HG03159 (cell line): Measurements from ENCODE around the gene CAMK2N2.

Source experiments
- ATAC-seq: cut with Tn5 transposase; IDR thresholded peaks from one replicate; pipeline ENCODE4 v1.9.1; 2021; ENCODE audit warnings: mild to moderate bottlenecking, moderate library complexity; ENCODE audit not compliant: unreplicated experiment

The CAMK2N2 gene

DNA sequence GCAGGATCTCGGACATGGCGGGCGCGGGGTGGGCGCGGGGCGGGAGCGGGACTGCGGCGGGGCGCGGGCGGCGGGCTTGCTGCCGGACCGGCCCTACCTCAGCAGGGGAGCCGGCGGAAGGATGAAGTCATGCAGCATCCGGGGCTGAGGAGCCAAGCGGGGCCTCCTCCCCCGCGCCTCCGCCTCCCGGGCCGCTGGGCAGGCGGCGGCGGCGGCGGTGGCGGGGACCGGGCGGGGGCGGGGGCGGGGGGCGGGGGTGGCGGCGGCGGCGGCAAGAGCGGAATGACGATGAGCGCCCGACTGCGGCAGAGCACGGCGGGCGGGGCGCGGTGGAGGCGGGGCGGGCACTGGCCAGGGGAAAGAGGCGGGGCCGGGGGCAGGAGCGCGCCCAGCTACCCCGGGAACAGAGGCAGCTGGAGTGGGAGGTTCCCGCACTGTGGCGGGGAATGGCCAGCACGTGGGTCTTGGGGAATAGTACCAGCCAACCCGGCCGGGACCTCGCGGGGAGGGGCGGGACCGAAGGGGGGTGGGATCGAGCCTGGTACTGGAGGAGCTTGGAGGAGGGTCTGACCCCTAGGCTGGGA, at the start of gene CAMK2N2:
Gene CAMK2N2 (minus strand): TSS at position 284 of the 584 bp plus-strand sequence. CDS start 268 bp downstream, at position 16.
- no peak for ATAC-seq

GRCh38 chr3:184308744-184309143, 47.4 kb upstream of the CAMK2N2 start:
- no peak for ATAC-seq

GRCh38 chr3:184307915-184308314, 46.6 kb upstream of the CAMK2N2 start:
- no peak for ATAC-seq

DNA sequence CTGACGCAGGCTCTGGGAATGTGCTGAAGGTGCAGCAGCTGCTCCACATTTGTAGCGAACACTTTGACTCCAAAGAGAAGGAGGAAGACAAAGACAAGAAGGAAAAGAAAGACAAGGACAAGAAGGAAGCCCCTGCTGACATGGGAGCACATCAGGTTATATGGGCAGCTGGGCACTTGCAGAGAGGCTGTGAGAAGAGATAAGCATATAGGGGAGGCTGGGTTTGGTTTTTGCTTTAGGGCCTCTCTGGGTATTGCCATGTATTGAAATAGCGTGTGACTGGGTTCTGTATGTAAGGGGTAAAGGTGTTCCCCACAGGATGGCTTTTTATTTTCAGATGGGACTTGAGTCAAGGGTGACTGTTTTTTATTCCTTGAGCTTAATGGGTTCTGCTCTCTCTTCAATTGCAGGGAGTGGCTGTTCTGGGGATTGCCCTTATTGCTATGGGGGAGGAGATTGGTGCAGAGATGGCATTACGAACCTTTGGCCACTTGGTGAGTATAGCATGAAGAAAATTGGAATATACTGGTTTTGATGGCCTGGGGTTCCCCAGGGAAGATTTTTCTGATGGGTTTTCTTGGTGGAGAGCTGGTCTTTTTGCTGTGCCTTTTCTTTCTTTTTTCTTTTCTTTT, 45.1 kb upstream of the CAMK2N2 start:
- ATAC-seq = no peak

GRCh38 chr3:184305577-184305976, 44.2 kb upstream of the CAMK2N2 start:
- ATAC-seq = no peak

DNA sequence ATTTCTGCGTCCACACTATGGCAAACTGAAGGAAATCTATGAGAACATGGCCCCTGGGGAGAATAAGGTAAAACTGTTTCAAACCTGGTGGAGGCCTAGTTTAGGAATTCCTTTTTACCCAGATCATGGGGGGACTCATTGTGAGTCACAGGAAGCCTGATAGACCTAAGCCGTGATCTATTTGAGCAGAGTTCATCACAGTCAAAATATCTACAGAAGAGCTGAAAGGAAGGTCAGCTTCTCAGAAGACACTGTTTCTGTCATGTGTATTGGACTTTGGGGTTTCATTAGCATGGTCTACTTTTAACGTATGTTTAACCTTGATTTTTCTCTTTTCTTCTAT, 39.0 kb upstream of the CAMK2N2 start:
- ATAC-seq = no peak

GRCh38 chr3:184299488-184300377, 38.4 kb upstream of the CAMK2N2 start:
- ATAC-seq = no peak

DNA sequence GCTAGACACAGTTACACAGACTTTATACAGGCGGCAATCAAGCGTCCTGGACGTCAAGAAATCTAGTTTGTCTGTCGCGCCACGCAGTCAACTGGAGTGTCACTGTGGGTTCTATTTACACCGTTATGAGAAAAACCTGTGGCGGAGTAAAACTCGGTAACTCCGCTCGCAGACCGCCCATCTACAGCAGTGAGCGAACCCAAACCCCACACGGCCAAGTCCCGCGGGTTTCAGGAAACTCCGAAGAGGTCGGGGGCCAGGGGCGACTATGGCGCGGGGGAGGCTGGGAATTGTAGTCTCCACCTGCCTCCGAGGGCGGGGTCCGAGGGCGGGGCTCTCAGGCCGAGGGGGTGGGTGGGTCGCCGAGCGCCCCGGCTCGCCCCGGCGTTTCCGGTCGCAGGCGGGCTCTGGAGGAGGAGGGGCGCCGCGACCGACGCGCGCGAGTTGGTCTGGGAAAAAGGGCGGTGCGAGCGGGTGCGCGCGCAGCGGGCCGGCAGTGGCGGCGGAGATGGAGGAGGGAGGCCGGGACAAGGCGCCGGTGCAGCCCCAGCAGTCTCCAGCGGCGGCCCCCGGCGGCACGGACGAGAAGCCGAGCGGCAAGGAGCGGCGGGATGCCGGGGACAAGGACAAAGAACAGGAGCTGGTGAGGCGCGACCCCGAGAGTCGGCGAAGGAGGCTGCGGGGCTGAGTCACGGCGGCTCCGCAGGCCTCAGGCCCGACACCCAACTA, 37.6 kb upstream of the CAMK2N2 start, which contains the start of gene PSMD2:
Gene PSMD2 (plus strand): TSS at position 483 of the 729 bp plus-strand sequence. CDS start 26 bp downstream, at position 509.
- ATAC-seq = peak; percentile 89

GRCh38 chr3:184296616-184297015, 35.3 kb upstream of the CAMK2N2 start:
- ATAC-seq = no peak

GRCh38 chr3:184295771-184296170, 34.4 kb upstream of the CAMK2N2 start:
- no peak for ATAC-seq

DNA sequence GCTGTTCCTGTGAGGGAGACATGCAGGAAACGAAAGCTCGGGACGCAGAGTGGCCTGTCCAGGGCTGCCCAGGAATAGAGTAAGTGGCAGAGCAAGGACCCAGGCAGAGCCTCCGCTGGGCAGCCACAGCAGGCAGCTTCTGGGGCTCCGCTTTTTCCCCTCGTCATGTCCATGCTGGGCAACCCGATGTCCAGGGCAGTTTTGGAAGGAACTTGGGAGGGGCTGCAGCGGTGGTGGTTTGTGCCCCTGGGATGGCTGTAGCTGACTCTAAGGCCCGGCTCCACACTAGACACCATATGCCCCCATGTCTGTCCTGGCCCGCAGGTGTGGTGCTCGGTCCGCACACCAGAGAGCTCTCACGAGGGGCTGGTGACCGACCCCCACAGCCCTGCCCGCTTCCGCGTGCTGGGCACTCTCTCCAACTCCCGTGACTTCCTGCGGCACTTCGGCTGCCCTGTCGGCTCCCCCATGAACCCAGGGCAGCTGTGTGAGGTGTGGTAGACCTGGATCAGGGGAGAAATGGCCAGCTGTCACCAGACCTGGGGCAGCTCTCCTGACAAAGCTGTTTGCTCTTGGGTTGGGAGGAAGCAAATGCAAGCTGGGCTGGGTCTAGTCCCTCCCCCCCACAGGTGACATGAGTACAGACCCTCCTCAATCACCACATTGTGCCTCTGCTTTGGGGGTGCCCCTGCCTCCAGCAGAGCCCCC, 30.5 kb upstream of the CAMK2N2 start:
- no peak for ATAC-seq

DNA sequence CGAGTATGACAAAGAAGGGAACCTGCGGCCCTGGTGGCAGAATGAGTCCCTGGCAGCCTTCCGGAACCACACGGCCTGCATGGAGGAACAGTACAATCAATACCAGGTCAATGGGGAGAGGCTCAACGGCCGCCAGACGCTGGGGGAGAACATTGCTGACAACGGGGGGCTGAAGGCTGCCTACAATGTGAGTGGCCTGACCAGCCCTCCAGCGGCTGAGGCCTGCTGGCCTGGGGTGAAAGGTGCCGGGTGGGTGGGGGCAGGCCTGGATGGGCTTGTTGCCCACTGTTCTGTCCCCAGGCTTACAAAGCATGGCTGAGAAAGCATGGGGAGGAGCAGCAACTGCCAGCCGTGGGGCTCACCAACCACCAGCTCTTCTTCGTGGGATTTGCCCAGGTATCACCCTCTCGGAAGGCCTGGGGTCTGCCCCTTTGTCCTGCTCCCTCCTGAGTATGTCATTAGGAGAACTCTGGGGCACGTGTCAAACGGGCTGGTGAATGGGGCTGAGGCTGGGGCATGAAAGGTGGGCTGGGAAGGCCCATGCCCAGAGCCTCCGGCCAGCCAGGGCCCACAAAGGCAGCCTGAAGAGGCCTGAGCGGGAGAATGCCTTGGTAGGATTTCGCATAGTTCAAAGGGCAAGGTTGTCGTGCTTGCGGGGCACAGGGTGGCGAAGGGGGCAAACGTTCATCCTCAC, 29.8 kb upstream of the CAMK2N2 start:
- no peak for ATAC-seq

DNA sequence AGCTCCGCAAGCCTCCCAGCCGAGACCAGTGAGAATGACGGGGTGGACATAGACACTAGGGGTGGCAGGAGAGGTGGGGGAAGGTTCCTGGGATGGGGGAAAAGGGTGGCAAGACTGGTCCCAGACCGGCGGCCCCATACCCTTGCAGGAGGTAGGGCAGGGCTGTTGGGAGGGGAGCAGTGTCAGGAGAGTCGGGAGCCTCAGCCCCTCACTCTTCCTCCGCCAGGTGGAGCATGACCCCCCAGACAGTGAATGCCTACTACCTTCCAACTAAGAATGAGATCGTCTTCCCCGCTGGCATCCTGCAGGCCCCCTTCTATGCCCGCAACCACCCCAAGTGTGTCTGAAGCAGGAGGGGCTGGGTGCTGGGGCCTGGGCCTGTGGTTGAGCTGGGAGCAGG, 29.0 kb upstream of the CAMK2N2 start:
- ATAC-seq = no peak

DNA sequence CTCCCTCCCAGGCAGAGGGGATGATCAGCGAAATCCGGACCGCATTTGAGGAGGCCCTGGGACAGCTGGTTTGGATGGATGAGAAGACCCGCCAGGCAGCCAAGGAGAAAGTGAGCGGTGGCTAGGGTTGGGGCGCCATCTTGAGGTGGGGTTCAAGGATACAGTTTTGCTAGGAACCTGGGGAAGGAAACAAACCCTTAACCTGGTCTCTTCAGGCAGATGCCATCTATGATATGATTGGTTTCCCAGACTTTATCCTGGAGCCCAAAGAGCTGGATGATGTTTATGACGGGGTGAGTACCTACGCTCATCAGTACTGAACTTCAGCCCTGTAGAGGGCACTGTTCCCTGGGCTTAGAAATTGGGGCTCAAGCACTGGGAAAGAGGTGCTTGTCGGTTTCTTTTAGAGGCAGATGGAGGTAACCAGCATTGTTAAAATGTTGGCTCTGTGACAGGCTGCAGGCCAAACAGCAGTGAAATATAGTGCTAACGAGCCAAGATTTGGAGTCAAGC, 28.1 kb upstream of the CAMK2N2 start:
- ATAC-seq = no peak

DNA sequence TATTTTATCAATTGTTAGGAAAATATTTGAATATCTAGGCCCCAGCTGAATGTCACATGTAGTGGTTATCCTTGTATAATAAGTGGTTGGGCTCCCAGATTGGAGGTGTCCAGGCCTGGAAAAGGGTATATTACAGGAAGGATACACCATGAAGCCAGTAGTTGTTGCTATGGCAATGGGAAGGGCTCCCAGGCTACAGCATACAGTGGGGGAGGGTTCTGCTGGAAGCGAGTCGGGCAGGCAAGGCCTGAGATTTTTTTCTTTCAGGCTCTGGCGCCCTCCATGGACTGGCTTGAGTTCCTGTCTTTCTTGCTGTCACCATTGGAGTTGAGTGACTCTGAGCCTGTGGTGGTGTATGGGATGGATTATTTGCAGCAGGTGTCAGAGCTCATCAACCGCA, 23.3 kb upstream of the CAMK2N2 start:
- no peak for ATAC-seq

DNA sequence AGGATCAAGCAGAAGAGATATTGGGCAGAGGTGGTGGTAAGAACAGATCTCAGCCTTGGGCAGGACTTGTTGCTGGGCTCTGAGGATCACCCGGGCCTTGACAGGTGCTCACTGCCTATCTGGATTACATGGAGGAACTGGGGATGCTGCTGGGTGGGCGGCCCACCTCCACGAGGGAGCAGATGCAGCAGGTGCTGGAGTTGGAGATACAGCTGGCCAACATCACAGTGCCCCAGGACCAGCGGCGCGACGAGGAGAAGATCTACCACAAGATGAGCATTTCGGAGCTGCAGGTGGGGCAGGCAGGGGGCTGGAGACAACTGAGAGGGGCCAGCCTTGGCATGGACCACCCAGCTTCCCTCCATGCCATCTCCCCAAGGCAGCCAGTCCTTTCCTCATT, 22.3 kb upstream of the CAMK2N2 start:
- no peak for ATAC-seq

- no peak for ATAC-seq
These were observed 21.6 kb upstream of the CAMK2N2 start for GRCh38 chr3:184282941-184283340.

GRCh38 chr3:184277366-184277765, 16.0 kb upstream of the CAMK2N2 start:
- no peak for ATAC-seq

DNA sequence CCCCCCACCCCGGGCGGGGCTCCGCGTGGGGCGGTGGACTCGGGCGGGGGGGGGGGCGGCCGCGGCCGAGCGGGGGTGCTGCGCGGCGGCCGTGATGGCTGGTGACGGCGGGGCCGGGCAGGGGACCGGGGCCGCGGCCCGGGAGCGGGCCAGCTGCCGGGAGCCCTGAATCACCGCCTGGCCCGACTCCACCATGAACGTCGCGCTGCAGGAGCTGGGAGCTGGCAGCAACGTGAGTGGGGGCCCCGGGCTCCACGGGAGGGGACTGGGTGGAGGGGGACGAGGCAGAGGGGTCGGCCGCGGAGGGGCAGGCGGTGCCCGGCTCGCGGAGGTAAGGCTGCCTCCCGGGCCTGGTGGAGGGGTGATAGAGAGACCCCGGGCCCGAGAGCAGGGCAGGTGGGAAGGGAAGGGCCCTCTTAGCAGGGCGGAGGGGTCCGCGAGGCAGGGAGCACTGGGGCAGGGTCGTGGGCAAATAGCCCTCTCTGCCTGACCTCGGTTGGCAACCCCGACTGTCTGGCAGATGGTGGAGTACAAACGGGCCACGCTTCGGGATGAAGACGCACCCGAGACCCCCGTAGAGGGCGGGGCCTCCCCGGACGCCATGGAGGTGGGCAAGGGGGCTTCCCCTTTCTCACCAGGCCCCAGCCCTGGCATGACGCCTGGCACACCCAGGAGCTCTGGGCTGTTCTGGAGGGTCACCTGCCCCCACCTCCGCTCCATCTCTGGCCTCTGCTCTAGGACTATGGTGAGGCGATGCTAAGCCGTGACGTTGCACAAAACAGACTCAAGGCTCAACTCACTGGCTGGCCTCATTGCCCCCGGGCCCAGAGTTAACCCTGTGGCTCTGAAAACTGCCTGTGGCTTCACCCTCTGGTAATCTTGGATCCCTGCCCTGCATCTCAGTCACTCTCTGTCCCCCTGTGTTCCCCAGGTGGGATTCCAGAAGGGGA, 14.9 kb upstream of the CAMK2N2 start, which contains the start of gene ECE2:
Gene ECE2 (plus strand): TSS at position 62 of the 950 bp plus-strand sequence. CDS start 132 bp downstream, at position 194.
- no peak for ATAC-seq
